ENCODE measurements around the gene HBE1.

- TF ChIP-seq EZH2 (IDR thresholded peaks at IDR 0.05; ENCODE audit: low read length) (no peak), CTCF (optimal IDR thresholded peaks at IDR 0.05 in 1 of 3, IDR thresholded peaks at IDR 0.05 in 1 of 3, conservative IDR thresholded peaks at IDR 0.05 in 1 of 3; ENCODE audit: extremely low read depth in 1 of 3, insufficient read depth in 2 of 3, low read length in 3 of 3) (no peak)
These were observed 17.4 kb downstream of the HBE1 start for GRCh38 chr11:5252192-5252918.

Data from keratinocyte (primary cell).